NOMO-1 treated with dmso at 0.1 percent for 144 hours (cell line): ENCODE data around the gene COA8.
"Not testable (repeated sequence)": the region's sequence is repeated elsewhere in the genome, so short reads cannot be mapped to it uniquely, and the experiment has no call there.

Source experiments
- DNase-seq: peaks from one replicate; lab custom pipeline; 2025; ENCODE audit not compliant: unreplicated experiment; lab: John Stamatoyannopoulos, UW

The COA8 gene

DNA sequence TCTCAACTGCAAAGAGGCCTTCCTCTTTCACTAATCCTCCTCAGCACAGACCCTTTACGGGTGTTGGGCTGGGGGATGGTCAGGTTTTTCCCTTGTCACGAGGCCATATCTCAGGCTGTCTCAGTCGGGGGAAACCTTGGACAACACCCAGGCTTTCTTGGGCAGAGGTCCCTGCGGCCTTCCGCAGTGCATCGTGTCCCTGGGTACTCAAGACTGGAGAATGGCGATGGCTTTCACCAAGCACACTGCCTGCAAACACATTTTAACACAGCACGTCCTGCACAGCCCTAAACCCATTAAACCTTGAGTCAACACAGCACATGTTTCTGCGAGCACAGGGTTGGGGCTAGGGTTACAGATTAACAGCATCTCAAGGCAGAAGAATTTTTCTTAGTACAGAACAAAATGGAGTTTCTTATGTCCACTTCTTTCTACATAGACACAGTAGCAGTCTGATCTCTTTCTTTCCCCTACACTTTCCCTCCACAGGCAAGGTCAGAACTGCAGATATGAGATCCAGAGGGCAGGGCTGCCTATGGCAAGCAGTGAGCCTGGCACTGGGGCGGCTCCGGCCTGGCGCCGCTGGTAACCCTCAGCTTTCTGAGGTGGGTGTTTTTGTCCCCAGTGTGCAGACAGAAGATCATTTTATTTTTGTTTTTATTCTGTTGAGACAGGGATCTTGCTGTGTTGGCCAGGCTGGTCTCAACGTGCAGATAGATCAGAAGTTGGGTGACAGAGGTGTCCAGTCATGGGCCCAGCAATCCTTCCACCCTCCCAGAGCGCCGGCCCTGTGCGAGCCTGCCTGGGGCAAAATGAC lies 37.1 kb upstream of the COA8 start:
- not testable (repeated sequence) for DNase-seq

DNA sequence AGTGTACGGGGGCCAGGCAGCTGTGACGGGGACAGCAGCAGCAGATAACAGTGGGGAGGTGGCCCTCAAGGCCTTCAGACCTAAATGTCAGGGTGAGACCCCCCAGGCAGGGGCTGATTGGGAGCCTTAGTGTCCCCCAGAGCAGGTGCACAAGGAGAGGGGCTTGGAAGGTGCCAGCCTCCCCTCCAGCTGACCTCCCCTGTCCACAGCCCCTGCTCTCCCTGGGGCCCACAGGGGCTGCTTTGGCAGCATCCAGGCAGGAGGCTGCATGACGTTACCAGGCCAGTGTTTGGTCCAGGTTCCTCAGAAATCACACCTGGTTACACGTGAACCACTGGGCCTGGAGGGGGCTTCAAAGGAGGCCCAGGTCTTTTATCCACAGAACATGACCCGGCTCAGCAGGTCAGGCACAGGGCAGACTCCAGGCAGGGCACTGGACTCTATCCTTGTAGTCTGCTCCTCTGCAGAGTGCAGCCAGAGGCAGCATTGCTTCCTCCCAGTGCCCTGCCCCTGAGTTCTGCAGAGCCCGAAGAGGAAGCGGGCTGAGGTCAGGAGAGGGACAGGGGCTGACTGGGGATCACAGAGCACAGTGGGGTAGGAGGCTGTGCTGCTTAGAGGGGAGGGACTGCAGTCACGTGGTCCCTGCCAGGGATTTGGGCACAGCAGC lies 36.4 kb upstream of the COA8 start:
- no peak for DNase-seq

DNA sequence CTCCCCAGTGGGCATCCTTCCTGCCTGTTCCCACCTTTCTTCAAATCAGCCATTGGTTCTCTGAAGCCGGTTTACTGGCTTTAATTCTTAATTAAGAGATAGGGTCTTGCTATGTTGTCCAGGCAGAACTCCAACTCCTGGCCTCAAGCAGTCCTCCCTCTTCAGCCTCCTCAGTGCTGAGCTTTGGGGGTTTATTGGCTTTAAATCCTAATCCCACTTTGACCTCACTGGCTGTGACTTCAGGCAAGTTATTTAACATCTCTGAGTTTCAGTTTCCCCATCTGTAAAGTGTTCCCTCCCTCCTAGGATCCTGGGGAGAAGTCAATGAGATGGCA lies 35.9 kb upstream of the COA8 start:
- DNase-seq: no peak

DNA sequence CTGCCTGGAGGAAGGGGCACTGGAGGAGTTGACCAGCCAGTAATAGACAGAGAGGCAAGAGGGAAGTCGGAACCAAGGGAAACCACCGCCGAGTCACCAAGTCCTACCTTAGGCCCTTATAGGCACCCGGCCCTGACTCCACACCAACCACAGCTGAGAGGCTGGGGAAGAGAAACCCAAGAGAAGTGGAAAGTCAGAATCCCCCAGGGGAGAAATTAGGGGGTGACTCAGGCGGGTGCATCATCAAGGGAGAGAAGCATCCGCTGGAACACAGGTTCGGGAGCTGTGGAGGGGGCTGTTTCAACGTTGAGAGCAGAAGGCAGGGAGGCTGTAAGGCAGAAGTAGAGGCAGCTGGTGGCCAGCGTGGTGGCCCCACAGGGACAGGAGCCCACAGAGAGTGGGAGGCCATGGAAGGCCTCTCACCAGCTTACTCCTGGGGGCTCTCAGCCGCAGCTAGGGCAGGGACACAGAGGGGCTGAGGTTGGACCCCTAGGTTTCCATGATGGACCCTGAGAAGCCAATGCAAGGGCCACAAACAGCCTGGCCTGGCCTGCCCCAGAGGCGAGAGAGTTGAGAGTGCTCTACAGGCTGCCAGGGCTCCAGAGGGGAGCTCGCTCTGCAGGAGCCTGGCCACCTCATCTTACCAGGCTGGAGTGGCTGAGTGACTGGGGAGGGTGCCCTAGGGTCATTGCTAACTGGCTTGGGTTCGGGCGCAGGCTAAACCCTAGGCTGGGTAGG lies 35.2 kb upstream of the COA8 start:
- DNase-seq: no peak

DNA sequence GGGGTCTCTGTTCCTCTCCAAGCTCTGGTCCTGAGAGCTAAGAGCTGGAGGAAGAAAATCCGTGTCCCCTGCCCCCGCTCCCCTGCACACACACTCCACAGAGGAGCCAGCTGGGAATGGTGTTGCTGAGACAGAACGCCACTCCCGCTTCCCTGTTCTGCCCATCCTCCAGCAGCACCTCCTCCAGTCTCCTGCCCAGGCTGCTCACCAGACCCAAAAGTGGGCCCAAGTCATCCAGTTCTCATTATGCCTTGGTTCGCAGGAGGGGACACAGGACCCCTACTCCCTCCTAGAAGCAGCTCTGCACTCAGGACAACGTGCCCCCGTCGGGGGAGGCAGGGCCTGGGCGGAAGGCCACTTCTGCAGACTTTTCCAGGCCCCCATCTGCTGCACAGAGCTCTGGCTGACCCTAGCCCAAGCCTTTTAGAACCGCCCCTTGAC lies 34.6 kb upstream of the COA8 start:
- DNase-seq: no peak

DNA sequence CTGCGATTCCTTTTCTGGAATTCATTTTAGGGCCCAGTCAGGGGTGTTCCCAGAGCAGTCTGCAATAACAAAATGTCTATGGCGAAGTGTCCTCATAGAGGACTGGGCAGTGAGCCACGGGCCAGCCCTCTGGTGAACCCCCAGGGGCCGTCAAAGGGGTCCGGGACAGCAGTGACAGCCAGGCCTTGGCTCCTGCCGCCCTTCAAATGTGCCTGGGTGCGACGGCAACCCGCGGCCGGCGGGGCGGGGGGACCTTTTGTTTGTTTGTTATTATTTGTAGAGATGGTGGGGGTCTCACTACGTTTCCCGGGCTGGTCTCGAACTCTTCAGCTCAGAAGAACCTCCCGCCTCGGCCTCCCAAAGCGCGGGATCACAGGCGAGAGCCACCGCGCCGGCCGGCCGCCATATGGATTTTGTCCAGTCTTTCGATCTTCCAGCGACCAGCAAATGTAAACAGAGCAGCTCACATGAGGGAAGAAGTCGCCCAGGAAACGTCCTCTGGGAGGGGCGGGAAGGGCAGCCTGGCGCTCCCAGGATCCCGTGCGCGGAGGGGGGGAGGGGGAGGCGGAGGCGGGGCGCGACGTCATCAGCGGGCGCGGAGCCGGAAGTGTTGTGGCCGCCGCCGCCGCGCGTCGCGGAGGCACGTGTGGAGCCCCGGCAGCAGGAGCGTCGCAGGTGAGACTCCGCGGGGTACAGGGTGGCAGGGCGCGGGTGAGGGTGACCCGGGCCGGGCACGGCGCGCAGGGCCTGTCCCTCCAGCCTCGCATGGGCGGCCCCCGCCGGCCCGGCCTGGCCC lies 34.0 kb upstream of the COA8 start, which contains the start of gene TRMT61A:
Gene TRMT61A (plus strand): TSS at position 610 of the 796 bp plus-strand sequence. CDS start 783 bp downstream, outside the sequence.
- peak; percentile 40 for DNase-seq

DNA sequence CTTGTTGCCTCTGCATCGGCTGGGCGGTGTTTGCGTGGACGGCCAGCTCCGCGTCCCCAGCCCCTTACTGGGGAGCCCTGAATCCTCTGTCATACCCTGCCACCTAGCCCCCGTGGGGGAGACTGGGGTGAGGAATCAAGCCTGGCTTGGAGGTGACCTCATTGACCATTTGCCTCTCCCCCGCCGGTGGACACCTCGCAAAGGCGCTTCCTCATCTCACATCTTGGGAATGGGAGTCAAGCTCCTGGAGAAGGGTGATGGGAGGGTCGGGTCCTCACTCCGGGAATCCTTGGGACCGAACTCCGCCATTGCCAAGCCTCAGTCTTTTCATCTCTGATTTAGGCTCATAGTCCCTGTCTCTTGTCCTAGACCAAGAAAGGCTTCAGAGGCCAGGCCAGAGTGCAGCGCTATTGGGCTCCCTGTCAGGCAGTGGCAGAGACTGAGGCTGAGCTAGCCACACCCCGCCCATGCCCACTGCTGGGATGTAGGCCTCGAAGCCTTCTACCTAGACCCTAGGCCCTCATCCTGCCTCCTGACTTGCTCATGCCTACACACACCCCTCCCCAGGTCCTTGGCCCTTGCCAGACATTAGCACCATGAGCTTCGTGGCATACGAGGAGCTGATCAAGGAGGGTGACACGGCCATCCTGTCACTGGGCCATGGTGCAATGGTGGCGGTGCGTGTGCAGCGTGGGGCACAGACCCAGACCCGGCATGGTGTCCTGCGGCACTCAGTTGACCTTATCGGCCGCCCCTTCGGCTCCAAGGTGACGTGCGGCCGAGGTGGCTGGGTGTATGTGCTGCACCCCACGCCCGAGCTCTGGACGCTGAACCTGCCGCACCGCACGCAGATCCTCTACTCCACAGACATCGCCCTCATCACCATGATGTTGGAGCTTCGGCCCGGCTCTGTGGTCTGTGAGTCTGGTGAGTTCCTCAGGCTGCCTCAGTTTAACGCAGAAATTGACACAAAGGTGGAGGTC lies 33.1 kb upstream of the COA8 start:
- DNase-seq: no peak

DNA sequence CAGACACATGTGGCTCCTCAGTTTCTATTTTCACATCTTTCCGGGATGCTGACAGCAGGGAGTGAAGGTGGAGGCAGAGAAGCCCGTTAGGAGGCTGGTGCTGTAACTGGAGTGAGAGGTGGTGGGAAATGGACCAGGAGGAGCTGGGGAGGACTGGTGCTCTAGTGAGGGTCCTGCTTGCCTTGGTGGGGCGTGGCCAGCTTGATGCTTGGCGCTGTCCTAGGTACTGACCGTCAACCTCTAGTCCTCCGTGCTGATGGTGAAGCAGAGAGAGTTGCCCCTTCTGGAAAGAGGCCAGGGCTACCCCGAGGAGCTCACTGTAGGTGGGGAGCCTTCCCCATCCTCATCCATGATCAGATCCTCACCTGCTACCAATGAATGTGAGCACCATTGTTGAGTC lies 32.4 kb upstream of the COA8 start:
- no peak for DNase-seq

DNA sequence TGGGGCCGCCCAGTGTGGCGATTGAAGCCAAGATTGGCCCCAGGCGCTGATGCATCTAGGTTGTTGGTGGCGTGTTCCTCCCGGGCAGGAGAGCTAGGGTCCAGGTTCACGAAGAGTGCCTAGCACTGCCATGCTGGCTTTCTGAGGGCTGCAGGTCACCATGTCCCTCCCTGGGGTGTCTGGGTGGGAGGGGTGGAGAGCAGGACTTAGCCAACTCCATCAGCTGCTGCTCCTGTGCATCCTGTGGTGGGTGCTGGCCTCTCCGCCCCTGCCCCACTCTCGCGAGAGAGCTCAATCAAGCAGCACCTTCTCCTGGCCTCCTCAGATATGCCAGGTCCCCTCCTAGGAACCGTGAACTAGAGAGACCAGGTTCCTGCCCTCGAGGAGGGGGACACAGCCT lies 31.9 kb upstream of the COA8 start:
- no peak for DNase-seq

DNA sequence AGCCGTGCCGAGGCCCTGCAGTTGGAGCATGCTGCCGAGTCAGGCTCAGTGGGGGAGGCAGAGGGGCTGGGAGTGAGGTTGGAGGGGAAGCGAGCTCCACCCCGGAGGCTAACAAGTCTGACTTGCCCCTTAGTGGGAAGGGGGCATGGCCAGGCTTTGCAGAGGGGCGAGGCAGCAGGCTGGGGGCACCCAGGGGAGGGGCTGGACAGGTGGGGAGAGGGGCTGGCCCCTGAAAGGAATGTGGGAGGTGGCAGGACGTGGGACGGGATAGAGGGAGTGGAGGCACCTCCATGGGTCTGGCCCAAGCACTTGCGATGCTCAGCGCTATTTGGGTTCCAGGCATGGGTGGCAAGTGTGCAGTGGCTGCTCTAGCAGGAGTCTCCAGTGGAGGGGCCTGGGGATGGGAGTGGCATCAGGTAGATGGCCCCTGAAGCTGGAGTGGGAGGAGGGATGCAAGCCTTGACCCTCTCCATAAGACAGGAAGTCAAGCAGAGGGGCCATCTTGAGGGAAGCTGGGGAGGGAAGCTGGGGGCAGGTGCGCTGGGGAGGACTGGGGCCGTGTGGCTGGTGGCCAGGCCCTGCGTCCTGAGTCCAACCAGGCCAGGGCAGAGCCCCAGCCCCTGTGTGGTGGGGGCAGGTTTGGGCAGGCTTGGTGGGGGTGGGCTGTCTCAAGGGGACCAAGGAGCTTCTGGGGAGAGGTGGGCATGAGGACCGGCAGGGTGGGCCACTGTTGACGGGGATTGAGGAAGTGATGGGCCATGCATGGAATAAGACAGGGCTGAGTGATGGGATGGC lies 31.1 kb upstream of the COA8 start:
- DNase-seq: no peak

DNA sequence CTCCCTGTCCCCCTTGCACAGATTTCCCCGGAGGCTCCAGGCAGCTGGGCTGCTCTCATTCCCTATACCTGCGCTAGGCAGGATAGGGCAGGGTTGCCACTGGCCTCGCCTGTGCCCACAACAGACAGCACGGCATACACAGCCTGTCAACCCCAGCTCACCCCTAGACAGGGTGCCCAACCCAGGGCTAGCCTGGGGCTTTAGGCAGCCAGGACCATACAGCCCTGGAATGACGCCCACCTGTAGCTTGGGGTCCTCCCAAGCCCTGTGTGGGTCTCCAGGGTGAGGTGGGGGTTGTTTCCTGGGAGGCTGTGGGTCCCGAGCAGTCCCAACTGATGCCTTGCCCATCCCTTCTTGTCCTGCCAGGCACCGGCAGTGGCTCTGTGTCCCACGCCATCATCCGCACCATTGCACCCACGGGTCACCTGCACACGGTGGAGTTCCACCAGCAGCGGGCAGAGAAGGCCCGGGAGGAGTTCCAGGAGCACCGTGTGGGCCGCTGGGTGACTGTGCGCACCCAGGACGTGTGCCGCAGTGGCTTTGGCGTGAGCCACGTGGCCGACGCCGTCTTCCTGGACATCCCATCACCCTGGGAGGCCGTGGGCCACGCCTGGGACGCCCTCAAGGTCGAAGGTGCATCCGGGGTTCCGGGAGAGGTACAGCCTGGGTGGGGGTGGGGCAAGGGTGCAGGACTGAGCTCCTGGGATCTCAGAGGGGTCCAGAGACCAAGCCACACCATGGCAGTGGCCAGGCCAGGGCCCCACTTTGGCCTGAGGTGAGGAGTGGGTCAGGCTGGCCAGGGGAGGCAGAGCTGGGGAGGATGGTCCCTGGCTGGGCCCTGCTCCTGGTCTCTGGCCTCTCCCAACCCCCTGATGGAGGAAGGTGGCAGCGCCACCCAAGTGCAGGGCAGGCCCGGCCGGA lies 30.3 kb upstream of the COA8 start:
- DNase-seq: no peak

DNA sequence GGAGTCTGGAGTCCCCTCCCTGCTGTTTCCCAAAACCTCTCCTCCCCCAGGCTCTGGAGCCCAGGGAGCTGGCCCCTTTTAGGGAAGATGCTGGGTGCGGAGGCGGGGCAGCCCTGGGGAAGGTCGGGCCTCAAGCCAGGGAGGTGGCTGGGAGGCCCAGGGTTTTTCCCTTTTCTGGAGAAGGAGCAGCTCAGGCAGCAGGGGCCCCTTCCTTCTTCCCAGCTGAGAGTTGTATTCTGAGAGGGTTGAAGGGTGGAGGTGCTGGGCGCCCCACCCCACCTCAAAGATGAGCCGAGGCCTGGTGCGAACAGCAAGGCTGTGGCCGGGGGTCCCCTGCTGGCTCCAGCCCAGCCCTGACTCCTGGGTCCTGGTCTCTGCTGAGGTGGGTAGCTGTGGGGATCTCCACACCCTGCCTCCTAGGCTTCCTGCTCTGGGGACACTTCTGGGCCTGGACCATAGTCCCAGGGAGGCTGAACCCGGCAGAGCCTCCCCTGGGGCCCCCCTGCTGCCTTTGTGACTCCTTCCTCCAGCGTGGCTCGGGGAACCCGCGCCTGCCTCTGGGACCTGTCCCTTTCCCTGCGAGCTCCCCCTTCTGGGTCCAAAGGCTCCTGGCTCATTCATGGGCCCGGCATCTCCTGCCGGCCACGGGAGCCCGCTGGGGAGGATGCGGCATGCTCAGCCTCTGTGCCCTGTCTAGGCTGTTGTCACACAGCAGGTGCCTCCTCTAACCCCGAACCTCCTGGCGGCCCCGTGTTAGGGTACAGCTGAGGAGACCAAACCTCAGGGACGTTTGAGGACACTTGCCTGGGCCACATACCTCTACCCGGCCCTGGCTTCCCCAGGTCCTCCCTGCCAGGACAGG lies 29.4 kb upstream of the COA8 start:
- no peak for DNase-seq

DNA sequence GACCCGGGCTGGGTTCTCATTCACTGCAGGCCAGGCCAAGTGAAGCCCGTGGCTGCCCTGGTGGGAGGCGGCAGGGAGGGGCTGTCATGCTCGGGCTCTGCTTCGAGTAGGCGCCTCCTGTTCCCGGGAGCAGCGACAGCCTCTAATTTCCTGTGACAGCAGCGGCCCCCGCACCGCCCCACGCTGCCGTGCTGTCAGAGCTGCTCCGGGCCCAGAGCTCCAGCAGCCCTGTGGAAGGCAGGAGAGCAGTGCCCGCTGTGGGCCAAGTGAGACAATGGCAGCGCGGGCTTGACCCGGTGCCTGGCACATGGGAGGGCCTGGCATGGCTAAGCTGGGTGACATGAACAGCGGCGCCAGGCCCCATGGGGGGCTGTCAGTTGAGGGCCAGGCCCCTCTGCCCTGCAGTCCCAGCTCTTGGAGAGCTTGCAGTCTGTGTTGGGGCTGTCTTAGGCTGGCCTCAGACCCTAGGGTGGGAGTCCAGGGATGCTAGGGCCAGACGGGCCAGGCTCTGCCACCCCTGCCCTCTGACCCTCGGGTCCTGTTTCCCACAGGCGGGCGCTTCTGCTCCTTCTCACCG lies 28.7 kb upstream of the COA8 start:
- DNase-seq: no peak

DNA sequence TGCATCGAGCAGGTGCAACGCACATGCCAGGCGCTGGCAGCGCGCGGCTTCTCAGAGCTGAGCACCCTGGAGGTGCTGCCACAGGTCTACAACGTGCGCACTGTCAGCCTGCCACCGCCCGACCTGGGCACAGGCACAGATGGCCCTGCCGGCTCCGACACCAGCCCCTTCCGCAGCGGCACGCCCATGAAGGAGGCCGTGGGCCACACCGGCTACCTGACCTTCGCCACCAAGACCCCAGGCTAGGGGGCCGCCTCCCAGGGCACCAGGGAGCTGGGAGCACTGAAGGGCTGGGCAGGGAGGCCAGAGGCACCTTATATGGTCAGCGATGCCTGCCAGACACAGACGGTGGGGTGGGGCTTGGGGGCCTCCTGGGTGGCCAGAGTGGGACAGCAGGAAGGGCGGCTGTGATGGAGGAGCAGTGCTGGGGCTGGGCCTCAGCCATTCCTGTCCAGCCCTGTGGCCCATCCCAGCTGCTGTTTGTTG lies 28.1 kb upstream of the COA8 start:
- no peak for DNase-seq

DNA sequence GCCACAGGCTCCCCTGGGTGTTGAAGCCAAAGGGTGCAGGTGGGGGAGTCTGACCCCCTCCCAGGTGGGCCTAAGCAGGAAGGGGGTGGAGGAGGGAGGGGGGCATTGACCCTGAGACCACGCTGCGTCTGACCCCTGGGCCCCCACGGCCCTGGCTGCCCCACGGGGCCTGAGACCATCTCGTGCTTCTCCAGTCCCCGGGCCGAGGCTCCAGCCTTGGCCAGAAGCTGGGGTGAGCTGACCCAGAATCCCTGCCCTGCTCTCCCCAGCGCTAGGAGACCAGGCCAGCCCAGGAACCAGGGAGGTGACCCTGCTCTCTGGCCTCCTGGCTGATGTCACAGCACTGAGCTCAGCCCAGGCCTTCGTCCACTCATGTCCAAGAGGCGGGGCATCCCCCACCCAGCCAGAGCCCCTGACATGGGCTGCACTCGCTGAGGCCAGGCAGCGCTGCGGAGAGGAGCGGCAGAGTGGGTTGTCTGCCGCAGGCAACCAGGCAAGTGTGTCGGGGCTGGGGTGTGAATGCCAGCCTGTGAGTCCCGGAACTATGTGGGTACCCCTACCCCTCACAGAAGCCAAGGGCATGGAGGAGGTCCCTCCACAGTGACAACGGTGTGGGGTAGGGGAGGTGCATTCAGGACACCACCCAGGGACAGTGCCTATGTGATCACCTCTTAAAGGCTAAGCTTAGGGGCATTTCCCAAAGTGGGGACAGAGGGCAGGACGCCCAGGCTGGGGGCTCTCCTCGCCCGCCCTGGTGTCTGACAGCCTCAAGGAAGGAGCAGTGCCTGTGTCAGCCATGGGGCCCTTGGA lies 27.5 kb upstream of the COA8 start:
- DNase-seq: no peak
